ENCODE data around the gene GALNT1. TPM values are rescaled to one million over a fixed set of nuclear protein-coding genes. Genes with fewer than 3 reads are reported as not detected.
A peak's percentile ranks its signal among the peaks of the same experiment; 100 is the strongest.

Gene GALNT1
- total and polyA plus RNA-seq, 9 of the 15 experiments (the other 6 are each of a cell fraction or from before 2014, with no cell fraction given), result 14.4 to 54.1 (median 36.6) TPM

- TF ChIP-seq BHLHE40 (IDR thresholded peaks at IDR 0.05; ENCODE audit: low read length), result peak; percentile 8; the same call in 1 of the 2 replicates
- TF ChIP-seq ELK3 (CRISPR knock-in tag; IDR thresholded peaks at IDR 0.05), result no peak
- TF ChIP-seq RBBP5 (IDR thresholded peaks at IDR 0.05; ENCODE audit: borderline replicate concordance, insufficient read depth, low read length, poor library complexity, severe bottlenecking), result peak; percentile 77
- TF ChIP-seq PURB (CRISPR knock-in tag; IDR thresholded peaks at IDR 0.05; ENCODE audit: low read depth), result no peak
- TF ChIP-seq ZNF197 (CRISPR knock-in tag; IDR thresholded peaks at IDR 0.05; ENCODE audit: low read depth), result no peak
- TF ChIP-seq NR2C2 (CRISPR knock-in tag; IDR thresholded peaks at IDR 0.05), result no peak
- no peak for TF ChIP-seq NR2C2 (tag; IDR thresholded peaks at IDR 0.05)
- TF ChIP-seq CBFA2T3 (IDR thresholded peaks at IDR 0.05), result no peak
- TF ChIP-seq GTF2B (IDR thresholded peaks at IDR 0.05; ENCODE audit: extremely low read depth, insufficient read length), result no peak
- no peak for TF ChIP-seq NR0B1 (IDR thresholded peaks at IDR 0.05; ENCODE audit: partially characterized antibody)
- no peak for TF ChIP-seq THRA (IDR thresholded peaks at IDR 0.05)
- no peak for TF ChIP-seq ZNF146 (CRISPR knock-in tag; IDR thresholded peaks at IDR 0.05; ENCODE audit: unreplicated experiment)
- TF ChIP-seq RB1 (IDR thresholded peaks at IDR 0.05; ENCODE audit: low read depth), result peak; percentile 85
- TF ChIP-seq FIP1L1 (IDR thresholded peaks at IDR 0.05; ENCODE audit: low read depth, low read length, poor library complexity, severe bottlenecking), result peak; percentile 81
- no peak for TF ChIP-seq NFRKB (IDR thresholded peaks at IDR 0.05; ENCODE audit: low read depth)
These were observed 620 bp upstream of the GALNT1 start (continued) for GRCh38 chr18:35580701-35581539.

Measured in K562 (cell line).